T-helper 1 cell treated with Interleukin-12 subunit alpha and Interleukin-12 subunit beta and Interleukin-4 antibody, amounts not matched to agents 30 ng/mL and 1 ng/mL, for 36 hours (primary cell): ENCODE results near the gene PDLIM5. TPM values are rescaled to one million over a fixed set of nuclear protein-coding genes. Genes with fewer than 3 reads are reported as not detected.
"Not testable (repeated sequence)": the region's sequence is repeated elsewhere in the genome, so short reads cannot be mapped to it uniquely, and the experiment has no call there.

ENCODE experiments used
- intact Hi-C: fragments of 100-400 bp; cut with micrococcal nuclease; formaldehyde crosslinking; loops from one replicate; pipeline ENCODE4 v1.15.1; 2024
- total RNA-seq: library from RNA; stranded (reverse); gene quantifications from 2 replicates; pipeline ENCODE4 v1.2.3, GENCODE V29; 2022

Gene PDLIM5
- total RNA-seq, 1 donor from 2014 or later = 18.5 TPM

- intact Hi-C loops = no loop called here
Observed at GRCh38 chr4:94588896-94589693, 137.4 kb downstream of the PDLIM5 start.

GRCh38 chr4:94590493-94590892 is 138.8 kb downstream of the PDLIM5 start:
- intact Hi-C loops = no loop called here

GRCh38 chr4:94591289-94591688 is 139.5 kb downstream of the PDLIM5 start:
- intact Hi-C loops = no loop called here

- intact Hi-C loops = no loop called here
Observed at GRCh38 chr4:94595013-94595412, 143.3 kb downstream of the PDLIM5 start.

- intact Hi-C loops = loop anchor here (1.0 kb wide), 3 partner anchors 190 to 805 kb away; no protein-coding TSS in a partner anchor
Observed at GRCh38 chr4:94595880-94596483, 144.2 kb downstream of the PDLIM5 start.

GRCh38 chr4:94598758-94599157 is 147.0 kb downstream of the PDLIM5 start:
- intact Hi-C loops = no loop called here

- intact Hi-C loops = no loop called here
Observed at GRCh38 chr4:94603170-94603747, 151.5 kb downstream of the PDLIM5 start.

- intact Hi-C loops = no loop called here
Observed at GRCh38 chr4:94605241-94605805, 153.6 kb downstream of the PDLIM5 start.

- intact Hi-C loops = no loop called here
Observed at GRCh38 chr4:94610145-94610544, 158.4 kb downstream of the PDLIM5 start.

GRCh38 chr4:94613248-94613647 is 161.5 kb downstream of the PDLIM5 start:
- intact Hi-C loops = no loop called here

GRCh38 chr4:94615451-94615850 is 163.7 kb downstream of the PDLIM5 start:
- intact Hi-C loops = no loop called here

- intact Hi-C loops = loop anchor here (1.0 kb wide), 2 partner anchors 474 to 504 kb away; no protein-coding TSS in a partner anchor
Observed at GRCh38 chr4:94621491-94622080, 169.8 kb downstream of the PDLIM5 start.

- intact Hi-C loops = no loop called here
Observed at GRCh38 chr4:94623126-94623911, 171.6 kb downstream of the PDLIM5 start.

GRCh38 chr4:94626942-94627341 is 175.2 kb downstream of the PDLIM5 start:
- intact Hi-C loops = no loop called here

GRCh38 chr4:94629058-94629457 is 177.3 kb downstream of the PDLIM5 start:
- intact Hi-C loops = not testable (repeated sequence)

- intact Hi-C loops = no loop called here
Observed at GRCh38 chr4:94629837-94630236, 178.1 kb downstream of the PDLIM5 start.

GRCh38 chr4:94634271-94634670 is 182.5 kb downstream of the PDLIM5 start:
- intact Hi-C loops = no loop called here

- intact Hi-C loops = no loop called here
Observed at GRCh38 chr4:94635177-94635576, 183.4 kb downstream of the PDLIM5 start.

- intact Hi-C loops = no loop called here
Observed at GRCh38 chr4:94636004-94636403, 184.3 kb downstream of the PDLIM5 start.

- intact Hi-C loops = no loop called here
Observed at GRCh38 chr4:94639298-94639697, 187.6 kb downstream of the PDLIM5 start.

GRCh38 chr4:94640151-94640550 is 188.4 kb downstream of the PDLIM5 start:
- intact Hi-C loops = no loop called here
